Activated effector memory CD4-positive, alpha-beta T cell treated with Interleukin-2 at 50 U/mL for 16 hours (primary cell): Measurements from ENCODE around the gene GSTA1.
"Not testable (repeated sequence)": the region's sequence is repeated elsewhere in the genome, so short reads cannot be mapped to it uniquely, and the experiment has no call there.

Experiments used
- DNase-seq: peaks from one replicate; pipeline ENCODE4 v3.0.0-alpha.2; 2020

The GSTA1 gene

GRCh38 chr6:52753137-52753536 lies 50.5 kb downstream of the GSTA1 start:
- DNase-seq = not testable (repeated sequence)

GRCh38 chr6:52752310-52752709 lies 51.3 kb downstream of the GSTA1 start:
- DNase-seq = no peak

- DNase-seq = no peak
These were observed 54.0 kb downstream of the GSTA1 start for GRCh38 chr6:52749556-52750152.

- DNase-seq = not testable (repeated sequence)
These were observed 56.3 kb downstream of the GSTA1 start for GRCh38 chr6:52747301-52747700.

- no peak for DNase-seq
These were observed 57.4 kb downstream of the GSTA1 start for GRCh38 chr6:52746213-52746612.

GRCh38 chr6:52745764-52746201 lies 57.8 kb downstream of the GSTA1 start:
- no peak for DNase-seq

- no peak for DNase-seq
These were observed 61.7 kb downstream of the GSTA1 start for GRCh38 chr6:52741872-52742271.
